Endothelial cell (in vitro differentiated cells): ENCODE results near the gene TSSK2. TPM values are rescaled to one million over a fixed set of nuclear protein-coding genes. Genes with fewer than 3 reads are reported as not detected.

Experiments
- DNase-seq: peaks from one replicate; pipeline ENCODE4 v3.0.0; 2021; ENCODE audit warnings: low spot score
- H3K27ac Mint-ChIP-seq: one replicate; pipeline ENCODE4 v1.8.0; 2021; ENCODE audit warnings: mixed read lengths, inconsistent platforms; ENCODE audit not compliant: unreplicated experiment
- H3K27me3 Mint-ChIP-seq: one replicate; pipeline ENCODE4 v1.8.0; 2021; ENCODE audit warnings: mild to moderate bottlenecking, moderate library complexity, mixed read lengths, inconsistent platforms; ENCODE audit not compliant: unreplicated experiment
- H3K36me3 Mint-ChIP-seq: one replicate; pipeline ENCODE4 v1.8.0; 2021; ENCODE audit warnings: mild to moderate bottlenecking, low read depth, mixed read lengths, inconsistent platforms; ENCODE audit not compliant: unreplicated experiment
- H3K4me1 Mint-ChIP-seq: one replicate; pipeline ENCODE4 v1.8.0; 2021; ENCODE audit warnings: mild to moderate bottlenecking, mixed read lengths, inconsistent platforms; ENCODE audit not compliant: unreplicated experiment
- H3K4me3 Mint-ChIP-seq: one replicate; pipeline ENCODE4 v1.8.0; 2021; ENCODE audit warnings: mild to moderate bottlenecking, mixed read lengths, inconsistent platforms; ENCODE audit not compliant: unreplicated experiment
- H3K9me3 Mint-ChIP-seq: one replicate; pipeline ENCODE4 v1.8.0; 2021; ENCODE audit warnings: mixed read lengths, inconsistent platforms; ENCODE audit not compliant: unreplicated experiment
- CTCF ChIP-seq: fragments of 200-600 bp; sonication (generic); IDR thresholded peaks from one replicate; pipeline ENCODE4 v1.5.0; 2021; ENCODE audit warnings: antibody characterized with exemption; ENCODE audit not compliant: unreplicated experiment
- total RNA-seq: library from RNA; stranded (reverse); fragmentation: NEBNext Ultra II Directional; extraction: Animal tissue kit (Norgen Biotek cat#: 25700); gene quantifications from one replicate; pipeline ENCODE4 v1.2.1, GENCODE V29; 2021; ENCODE audit not compliant: unreplicated experiment

The TSSK2 gene
- total RNA-seq, 1 donor from 2014 or later: not detected

- no peak for TF ChIP-seq CTCF
- H3K4me3 Mint-ChIP-seq: no peak overlapping the region
- no peaks in the 10 kb centered on the region for H3K9me3 Mint-ChIP-seq
- no peak for DNase-seq
- no peak overlapping the region for H3K27ac Mint-ChIP-seq
- H3K4me1 Mint-ChIP-seq: peaks cover 6% of the 10 kb centered on the region
- peaks cover 26% of the 10 kb centered on the region for H3K27me3 Mint-ChIP-seq
- H3K36me3 Mint-ChIP-seq: no peaks in the 10 kb centered on the region
Measured at GRCh38 chr22:19166421-19166820, 35.3 kb downstream of the TSSK2 start.

GRCh38 chr22:19167106-19167869 is 36.2 kb downstream of the TSSK2 start:
- Mint-ChIP-seq H3K27me3 (peaks cover 26% of the 10 kb centered on the region), H3K9me3 (no peaks in the 10 kb centered on the region), H3K27ac (no peak overlapping the region), H3K4me3 (no peak overlapping the region), H3K36me3 (peaks cover 2% of the 10 kb centered on the region), H3K4me1 (peaks cover 9% of the 10 kb centered on the region)
- no peak for TF ChIP-seq CTCF
- no peak for DNase-seq

GRCh38 chr22:19168088-19168890 is 37.2 kb downstream of the TSSK2 start:
- peaks cover 7% of the 10 kb centered on the region for H3K36me3 Mint-ChIP-seq
- DNase-seq: no peak
- peaks cover 30% of the 10 kb centered on the region for H3K27me3 Mint-ChIP-seq
- peaks cover 17% of the 10 kb centered on the region for H3K4me1 Mint-ChIP-seq
- H3K9me3 Mint-ChIP-seq: no peaks in the 10 kb centered on the region
- TF ChIP-seq CTCF: no peak
- no peak overlapping the region for H3K4me3 Mint-ChIP-seq
- no peak overlapping the region for H3K27ac Mint-ChIP-seq

GRCh38 chr22:19169002-19169946 is 38.2 kb downstream of the TSSK2 start:
- peaks cover 17% of the 10 kb centered on the region for H3K4me1 Mint-ChIP-seq
- no peak for TF ChIP-seq CTCF
- H3K36me3 Mint-ChIP-seq: peaks cover 7% of the 10 kb centered on the region
- no peaks in the 10 kb centered on the region for H3K9me3 Mint-ChIP-seq
- H3K27me3 Mint-ChIP-seq: peaks cover 28% of the 10 kb centered on the region
- H3K4me3 Mint-ChIP-seq: no peak overlapping the region
- no peak for DNase-seq
- no peak overlapping the region for H3K27ac Mint-ChIP-seq
